Measurements from ENCODE around the gene CLEC12A.
"Not testable (repeated sequence)": the region's sequence is repeated elsewhere in the genome, so short reads cannot be mapped to it uniquely, and the experiment has no call there.

The CLEC12A gene

GRCh38 chr12:9971181-9971580, at the start of gene CLEC12A:
Gene CLEC12A, plus strand, starts transcription at chr12:9971409. Its CDS starts 188 bp downstream, at chr12:9971597.
- no peak for DNase-seq

DNA sequence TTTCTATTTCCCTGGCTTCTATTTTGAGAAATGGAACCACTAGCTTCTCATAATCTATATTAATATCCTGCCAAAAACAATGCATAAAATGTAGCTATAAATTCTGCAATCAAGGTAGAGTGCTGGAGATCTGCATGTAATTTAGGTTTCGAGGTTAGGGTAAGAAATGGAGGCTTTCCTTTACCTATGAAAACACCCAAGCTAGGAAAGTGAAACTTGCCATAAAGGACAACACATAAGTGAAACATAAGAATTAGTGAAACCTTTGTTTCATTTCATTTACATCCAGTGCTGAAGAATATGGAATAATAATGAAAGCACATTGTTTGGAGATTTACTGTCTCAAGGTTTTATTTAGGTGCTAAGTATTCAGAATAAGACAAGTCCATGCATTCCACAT, 48.8 kb upstream of the CLEC12A start:
- no peak for DNase-seq

DNA sequence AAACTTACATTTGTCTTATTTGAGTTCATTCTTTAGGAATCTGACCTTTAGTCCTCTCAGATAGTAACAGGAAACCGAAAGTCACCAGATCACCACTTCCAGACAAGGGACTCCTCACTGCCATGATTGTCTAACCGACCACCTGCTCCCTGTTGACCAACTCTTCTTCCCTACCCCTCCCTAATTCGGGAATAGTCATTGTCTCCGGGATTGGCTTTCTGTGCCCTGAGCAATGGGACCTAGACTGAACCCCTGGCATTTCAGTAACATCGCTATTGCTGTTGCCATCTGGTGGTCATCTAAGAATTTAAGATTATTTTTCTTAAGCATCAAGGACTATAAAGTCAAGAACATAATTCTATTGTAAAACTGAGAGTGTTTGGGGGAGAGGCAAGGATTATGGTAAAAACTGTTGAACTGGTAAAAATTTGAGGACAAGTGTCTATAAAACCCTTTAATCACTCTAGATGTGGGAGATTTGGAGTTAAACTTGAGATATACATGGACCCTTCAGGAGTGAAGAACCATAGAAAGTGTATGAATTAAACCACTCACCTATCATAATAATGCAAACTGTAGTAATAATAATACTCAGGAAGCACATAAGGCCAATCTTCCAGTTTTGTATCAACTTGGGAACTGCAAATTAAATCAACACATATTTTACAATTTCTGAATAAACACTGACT, 45.4 kb upstream of the CLEC12A start:
- no peak for DNase-seq

- no peak for DNase-seq
These were observed 44.3 kb upstream of the CLEC12A start for GRCh38 chr12:9926876-9927275.

DNA sequence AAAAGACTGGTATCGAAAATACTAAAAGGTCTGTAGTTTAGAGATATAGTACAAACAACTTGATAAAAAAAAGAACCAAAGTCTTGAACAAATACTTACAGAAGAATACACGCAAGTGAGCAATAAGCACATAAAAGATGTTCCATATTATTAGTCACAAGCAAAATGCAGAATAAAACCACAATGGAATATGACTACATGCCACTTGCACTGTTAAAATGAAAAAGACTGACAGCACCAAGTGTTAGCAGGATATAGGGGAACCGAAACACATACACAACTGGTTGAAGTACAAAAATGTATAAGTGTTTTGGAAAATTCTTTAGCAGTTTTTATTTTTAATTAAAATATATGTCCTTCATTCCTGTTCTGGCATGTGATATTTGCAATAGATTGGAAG, 42.6 kb upstream of the CLEC12A start:
- DNase-seq: no peak

DNA sequence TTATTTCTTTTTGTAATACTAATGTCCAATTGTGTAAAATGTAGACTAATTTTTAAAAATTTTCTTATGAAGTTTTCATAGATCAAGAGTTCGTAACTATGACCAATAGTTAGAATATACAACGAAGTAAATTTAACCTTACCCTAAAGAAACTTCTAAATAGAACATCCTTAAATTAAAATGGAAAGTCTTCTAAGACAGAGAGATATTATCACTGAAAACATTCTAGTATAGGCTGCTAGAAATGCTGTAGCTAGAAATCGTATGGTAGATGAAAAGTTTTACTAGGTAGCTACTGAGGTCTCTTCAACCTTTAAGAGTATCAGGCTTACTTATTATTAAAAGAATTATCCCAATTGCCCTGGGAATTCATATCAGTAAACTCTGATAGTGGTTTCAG, 40.0 kb upstream of the CLEC12A start:
- DNase-seq: no peak

DNA sequence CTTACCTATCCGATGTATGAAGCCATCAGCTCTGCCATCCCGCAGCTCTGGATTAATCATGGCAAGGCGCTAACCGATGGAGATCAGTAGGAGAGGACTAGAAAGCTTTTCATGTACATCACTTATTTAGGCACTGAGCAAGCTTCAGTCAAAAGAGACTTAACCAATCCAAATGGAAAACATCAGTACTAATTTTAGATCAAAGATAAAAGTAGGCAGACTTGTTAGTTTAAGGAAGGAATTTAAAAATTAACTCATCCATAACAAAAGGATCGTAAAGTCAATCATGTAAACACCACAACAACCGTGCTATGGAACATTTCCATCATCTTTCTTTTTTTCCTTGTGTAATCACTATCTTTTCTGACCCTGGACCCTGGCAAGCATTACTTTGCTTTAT, 38.9 kb upstream of the CLEC12A start, which contains the start of gene CLEC2A:
TSS of gene CLEC2A (minus strand) at position 101 of the 400 bp plus-strand sequence. CDS start at position 60, 41 bp downstream.
- DNase-seq: no peak

DNA sequence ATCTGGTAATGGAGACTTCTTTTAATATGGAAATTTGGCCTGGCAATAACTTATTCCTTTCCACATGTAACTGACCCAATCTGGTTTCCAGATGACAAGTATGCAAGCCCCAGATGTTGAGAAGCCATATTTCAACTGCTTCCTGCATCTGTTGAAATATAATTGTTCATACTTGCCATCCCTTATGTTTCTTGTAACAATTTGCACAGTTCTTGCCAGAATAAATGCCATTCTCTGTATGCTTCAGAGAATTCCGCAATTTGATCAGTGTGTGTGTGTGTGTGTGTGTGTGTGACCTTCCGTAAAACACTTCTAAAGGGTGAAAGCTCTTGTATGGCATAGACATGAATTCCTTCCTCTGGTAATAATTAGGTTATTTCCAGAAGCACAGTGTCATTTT, 37.3 kb upstream of the CLEC12A start:
- no peak for DNase-seq

GRCh38 chr12:9935026-9935425, 36.2 kb upstream of the CLEC12A start:
- no peak for DNase-seq

- no peak for DNase-seq
These were observed 34.6 kb upstream of the CLEC12A start for GRCh38 chr12:9936591-9936990.

- DNase-seq: no peak
These were observed 30.8 kb upstream of the CLEC12A start for GRCh38 chr12:9940375-9940774.

DNA sequence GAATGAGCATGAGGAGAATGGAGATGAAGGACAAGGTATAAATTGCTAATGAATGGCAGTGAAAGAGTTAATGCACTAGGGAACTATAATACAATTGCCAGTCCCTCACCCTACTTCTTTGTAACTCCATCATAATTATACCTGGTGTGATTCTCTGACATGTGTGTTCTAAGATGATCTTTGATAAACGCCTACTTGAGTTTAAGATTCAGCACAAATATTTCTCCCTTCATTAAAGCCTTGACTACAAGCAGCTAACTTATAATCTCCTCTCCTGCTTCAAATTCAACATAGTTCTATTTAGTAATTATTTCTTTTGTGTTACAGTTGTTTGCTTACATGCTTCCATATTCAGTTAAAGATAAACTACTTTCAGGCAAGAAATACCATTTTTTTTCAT, 29.4 kb upstream of the CLEC12A start:
- no peak for DNase-seq

GRCh38 chr12:9943240-9943639, 28.0 kb upstream of the CLEC12A start:
- DNase-seq: no peak

GRCh38 chr12:9944391-9944790, 26.8 kb upstream of the CLEC12A start:
- no peak for DNase-seq

GRCh38 chr12:9947674-9948073, 23.5 kb upstream of the CLEC12A start:
- DNase-seq: no peak

DNA sequence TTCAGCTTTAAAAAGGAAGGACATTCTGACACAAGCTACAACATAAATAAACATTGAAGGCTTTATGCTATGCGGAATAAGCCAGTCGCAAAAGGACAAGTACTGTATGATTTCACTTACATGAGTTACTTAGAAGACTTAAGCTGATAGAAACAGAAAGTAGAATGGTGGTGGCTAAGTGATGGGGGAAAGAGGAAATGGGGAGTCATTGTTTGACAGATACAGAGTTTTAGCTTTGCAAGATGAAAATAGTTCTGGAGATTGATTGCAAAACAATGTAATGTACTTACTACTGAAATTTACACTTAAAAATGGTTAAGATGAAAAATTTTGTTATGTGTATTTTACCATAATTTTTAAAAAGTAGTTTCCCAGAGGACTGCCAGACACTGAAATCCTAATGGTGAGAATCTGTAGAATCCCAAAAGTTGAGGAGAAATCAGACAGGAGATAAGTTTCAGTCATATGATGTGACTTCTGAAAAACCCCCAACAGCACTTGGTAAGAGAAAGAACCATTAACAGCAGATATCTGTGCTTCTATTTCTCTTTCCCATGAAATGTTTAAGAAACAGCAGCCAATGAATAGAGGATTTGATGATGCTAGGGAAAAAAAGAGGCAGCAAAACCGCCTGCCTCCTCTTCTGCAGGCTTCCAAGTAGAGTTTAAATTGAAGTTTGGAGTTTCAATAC, 22.5 kb upstream of the CLEC12A start:
- no peak for DNase-seq

GRCh38 chr12:9951026-9951675, 20.1 kb upstream of the CLEC12A start:
- DNase-seq: no peak

DNA sequence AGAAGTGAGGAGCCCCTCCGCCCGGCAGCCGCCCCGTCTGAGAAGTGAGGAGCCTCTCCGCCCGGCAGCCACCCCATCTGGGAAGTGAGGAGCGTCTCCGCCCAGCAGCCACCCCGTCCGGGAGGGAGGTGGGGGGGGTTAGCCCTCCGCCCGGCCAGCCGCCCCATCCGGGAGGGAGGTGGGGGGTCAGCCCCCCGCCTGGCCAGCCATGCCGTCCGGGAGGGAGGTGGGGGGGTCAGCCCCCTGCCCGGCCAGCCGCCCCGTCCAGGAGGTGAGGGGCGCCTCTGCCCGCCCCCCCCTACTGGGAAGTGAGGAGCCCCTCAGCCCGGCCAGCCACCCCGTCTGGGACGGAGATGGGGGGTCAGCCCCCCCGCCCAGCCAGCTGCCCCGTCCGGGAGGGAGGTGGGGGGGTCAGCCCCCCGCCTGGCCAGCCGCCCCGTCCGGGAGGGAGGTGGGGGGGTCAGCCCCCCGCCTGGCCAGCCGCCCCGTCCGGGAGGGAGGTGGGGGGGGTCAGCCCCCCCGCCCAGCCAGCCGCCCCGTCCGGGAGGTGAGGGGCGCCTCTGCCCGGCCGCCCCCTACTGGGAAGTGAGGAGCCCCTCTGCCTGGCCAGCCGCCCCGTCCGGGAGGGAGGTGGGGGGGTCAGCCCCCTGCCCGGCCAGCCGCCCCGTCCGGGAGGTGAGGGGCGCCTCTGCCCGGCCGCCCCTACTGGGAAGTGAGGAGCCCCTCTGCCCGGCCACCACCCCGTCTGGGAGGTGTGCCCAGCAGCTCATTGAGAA, 18.1 kb upstream of the CLEC12A start:
- DNase-seq: not testable (repeated sequence)

GRCh38 chr12:9957834-9958233, 13.4 kb upstream of the CLEC12A start:
- DNase-seq: no peak

DNA sequence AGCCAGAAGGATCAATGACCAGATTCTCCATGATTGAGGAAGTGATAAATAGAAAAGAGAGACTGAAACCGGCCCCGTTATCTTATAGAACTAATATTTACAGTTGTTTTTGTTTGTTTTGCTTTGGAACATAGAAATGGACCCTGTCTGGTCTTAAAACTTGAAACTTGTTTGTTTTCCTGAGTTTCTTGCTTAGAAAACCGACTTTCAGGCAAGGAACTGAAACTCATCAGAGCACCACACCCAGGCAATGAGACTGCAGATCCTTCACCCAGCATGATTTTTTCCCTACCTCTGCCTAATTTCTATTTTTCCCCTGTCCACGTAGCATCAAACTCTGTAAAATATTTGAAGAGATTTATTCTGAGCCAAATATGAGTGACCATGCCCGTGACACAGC, 10.6 kb upstream of the CLEC12A start:
- no peak for DNase-seq

DNA sequence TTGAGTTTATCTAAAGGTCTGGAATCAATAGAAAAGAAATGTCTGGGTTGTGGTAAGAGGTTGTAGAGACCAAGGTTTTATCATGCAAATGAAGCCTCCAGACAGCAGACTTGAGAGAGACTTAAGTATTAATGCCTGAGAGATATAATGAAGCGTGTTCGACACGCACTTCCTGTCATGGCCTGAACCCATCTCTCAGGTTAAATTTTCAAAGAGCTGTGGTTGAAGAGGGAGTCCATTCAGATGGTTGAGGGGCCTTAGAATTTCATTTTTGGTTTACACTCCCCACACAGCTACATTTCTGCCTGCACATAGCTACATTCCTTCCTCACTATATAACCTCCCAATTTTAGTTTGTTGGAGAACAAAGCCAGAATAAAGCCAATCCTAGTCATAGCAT, 10.1 kb upstream of the CLEC12A start:
- no peak for DNase-seq

DNA sequence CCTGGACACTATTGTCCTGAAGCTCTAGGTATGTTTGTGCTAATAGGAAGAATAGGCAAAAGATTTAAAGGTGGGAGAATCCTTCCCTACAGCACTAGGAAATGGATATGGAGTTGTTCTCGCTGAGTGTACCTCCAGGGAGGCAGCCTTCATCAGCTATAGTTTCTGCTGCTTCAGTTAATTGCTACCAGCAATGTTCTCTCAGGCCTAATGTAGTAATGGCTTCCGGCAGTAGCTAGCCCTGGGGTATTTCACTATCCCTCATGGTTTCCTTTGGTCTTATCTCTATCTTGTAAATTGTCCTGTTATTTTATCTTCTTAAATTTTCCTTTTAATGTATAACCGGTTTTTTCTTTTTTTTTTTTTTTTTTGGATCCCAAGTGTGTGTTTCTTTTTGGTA, 9.3 kb upstream of the CLEC12A start:
- no peak for DNase-seq

- DNase-seq: no peak
These were observed 1.5 kb upstream of the CLEC12A start for GRCh38 chr12:9969673-9970072.

All from cerebellar nuclear complex (tissue), 1 donor.